NCI-H2227 treated with DMSO at 0.1 percent for 48 hours (cell line): Measurements from ENCODE around the gene C3orf20.
"Not testable (repeated sequence)": the region's sequence is repeated elsewhere in the genome, so short reads cannot be mapped to it uniquely, and the experiment has no call there.

Experiments
- DNase-seq: peaks from one replicate; lab custom pipeline; 2025; lab: John Stamatoyannopoulos, UW

Gene C3orf20

DNA sequence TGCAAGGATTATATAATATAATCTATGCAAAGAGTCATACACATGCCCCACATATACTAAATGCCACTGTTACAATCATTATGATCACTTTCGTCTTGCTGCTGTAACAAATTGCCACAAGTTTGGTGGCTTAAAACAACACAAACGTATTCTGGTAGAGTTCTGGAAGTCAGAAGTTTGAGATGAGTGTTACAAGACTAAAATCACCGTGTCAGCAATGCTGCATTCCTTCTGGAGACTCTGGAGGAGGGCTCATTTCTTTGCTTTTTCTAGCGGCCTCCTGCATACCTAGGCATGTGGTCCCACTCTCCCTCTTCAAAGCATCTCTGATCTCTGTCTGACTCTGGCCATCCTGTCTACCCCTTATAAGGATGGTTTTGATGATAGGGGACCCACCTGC lies 24.7 kb upstream of the C3orf20 start:
- DNase-seq, result no peak

DNA sequence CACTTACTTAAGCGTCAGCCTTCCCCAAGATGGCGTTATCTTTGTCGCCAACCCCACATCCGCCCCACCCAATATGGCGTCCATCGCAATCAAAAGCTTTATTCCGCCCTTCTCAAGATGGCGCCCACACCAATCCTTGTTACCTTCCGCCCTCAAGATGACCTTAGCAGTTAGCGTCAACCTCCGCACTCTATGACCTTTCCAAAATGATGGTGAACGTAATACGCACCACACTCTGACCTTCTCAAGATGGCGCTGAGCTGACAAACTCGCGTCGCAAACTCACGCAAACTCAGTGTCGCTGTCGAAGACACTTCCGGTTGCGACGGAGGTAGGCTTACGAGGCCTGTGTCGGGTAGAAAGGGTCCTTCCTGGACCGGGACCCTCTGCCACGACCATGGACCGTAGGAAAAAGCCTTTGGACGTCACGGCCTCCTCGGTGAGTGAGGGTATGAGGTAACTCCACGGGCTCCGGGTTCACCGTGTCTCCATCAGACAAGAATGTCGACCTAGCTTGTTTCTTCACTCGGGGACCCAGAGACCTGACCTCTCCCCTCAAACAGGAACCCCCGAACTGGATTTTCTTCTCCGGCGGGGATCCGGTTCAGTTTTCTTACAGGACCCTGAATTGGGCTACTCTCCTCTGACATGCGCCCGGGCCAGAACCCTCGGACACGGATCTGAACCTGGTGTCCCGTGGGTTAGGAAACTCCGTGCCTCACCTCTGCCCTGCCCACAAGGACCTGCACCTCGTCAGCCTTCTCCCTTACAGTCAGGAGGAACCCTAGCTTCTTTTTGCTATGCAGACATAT lies 23.3 kb upstream of the C3orf20 start, which contains the start of gene CCDC174:
CCDC174 (plus strand) TSS at position 323 of the 812 bp plus-strand sequence; CDS start at position 398, 75 bp downstream.
- DNase-seq, result peak; percentile 94

DNA sequence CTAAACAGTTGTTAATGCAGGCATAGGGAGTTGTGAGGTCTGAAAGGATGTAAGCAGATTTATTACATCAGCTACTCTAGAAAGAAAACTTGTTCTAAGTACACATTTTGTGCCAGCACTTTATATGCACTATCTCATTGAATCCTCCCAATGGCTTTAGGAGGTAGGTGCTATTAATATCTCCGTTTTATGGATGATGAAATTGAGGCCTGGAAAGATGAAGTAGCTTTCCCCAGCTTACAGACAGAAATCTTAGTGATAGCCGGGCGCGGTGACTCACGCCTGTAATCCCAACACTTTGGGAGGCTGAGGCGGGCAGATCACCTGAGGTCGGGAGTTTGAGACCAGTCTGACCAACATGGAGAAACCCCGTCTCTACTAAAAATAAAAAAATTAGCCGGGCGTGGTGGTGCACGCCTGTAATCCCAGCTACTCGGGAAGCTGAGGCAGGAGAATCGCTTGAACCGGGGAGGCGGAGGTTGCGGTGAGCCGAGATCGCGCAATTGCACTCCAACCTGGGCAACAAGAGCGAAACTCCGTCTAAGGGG lies 22.5 kb upstream of the C3orf20 start:
- not testable (repeated sequence) for DNase-seq

DNA sequence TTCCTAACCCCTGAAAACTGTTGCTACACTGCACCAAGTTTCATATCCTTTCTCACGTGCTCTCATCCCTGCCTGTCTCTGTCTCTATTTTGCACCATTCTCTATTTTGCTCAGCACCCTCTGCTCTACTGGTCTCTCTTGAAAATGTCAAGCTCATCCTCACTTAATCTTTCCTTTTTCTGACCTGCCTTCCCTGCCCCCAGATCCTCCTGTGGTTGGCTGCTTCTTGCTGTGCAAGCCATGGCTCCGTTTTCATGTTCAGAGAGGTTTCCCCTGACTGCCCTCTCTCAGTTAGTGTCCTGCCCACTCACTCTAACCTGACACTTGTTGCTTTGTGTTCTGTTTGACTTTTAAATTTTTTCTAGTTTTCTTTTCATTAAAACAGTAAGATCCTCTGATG lies 17.4 kb upstream of the C3orf20 start:
- no peak for DNase-seq

DNA sequence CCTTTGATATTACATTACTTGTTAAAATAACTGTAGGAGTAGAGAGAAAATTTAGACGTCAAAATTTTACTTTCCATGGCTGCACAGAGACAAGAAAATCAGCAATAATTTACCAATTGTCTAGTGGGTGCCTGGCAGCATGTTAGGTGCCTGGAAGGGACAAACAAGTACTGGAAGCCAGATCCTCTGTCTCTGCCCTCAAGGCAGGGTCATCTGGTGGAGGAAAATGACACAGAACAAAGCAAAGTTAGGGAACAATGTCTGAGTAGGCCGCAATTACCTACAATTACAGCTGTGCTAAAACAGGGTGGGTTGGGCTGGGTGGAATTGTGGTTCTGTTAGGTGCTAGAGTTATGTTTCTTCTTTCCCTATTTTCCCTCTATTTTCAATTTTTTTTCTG lies 16.0 kb upstream of the C3orf20 start:
- DNase-seq, result peak; percentile 37

DNA sequence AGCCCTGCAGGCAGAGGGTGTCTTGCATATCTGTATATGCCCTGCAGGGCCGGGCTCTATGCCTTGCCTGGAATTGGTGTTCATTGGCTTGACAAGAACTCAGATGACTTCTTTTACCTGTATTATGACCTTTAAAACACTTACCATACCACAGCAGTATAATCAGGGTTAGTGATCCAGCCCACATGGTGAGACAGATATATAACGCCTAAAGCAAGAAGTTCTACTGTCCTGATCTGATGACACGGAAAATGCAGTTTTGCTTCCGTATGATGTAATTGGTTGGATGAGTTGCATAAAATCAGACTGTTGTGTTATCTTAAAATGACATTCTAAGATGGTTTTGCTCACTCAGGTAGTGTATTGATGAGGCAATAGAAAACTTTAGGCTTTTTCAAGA lies 14.0 kb upstream of the C3orf20 start:
- no peak for DNase-seq

DNA sequence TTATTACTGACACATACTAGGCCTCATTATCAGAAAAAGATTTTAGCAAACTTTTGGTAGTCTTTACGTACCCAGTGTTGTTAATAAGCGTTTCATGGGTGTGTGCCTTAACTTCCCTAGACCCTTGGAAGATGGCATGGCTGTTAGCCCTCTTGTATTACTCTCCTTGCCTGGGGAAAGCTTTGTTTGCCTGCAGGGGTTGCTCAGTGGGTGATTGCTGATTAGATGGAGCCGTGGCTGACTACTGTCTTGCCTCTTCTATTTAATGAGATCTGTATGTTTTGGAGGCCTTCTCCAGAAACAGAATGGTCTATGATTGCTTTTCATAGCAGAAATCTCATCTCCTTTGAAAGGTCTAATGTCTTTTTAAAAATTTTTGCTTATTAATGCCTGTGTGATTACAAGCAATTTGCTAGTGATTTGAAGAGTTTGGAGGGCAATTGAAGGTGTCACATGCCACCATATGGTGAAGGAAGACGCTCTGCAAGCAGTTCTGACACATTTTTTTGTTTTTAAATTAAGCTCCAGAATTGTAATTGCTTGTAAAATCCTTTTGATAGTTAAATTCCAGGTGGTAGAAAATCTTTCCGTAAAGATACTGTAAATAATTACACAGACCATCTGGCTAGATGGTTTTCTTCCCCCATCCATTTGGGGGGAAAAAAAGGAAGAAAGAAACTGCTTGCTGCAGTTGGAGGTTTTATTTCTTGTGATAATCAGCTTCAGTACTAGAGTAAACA lies 11.4 kb upstream of the C3orf20 start:
- DNase-seq, result peak; percentile 22

DNA sequence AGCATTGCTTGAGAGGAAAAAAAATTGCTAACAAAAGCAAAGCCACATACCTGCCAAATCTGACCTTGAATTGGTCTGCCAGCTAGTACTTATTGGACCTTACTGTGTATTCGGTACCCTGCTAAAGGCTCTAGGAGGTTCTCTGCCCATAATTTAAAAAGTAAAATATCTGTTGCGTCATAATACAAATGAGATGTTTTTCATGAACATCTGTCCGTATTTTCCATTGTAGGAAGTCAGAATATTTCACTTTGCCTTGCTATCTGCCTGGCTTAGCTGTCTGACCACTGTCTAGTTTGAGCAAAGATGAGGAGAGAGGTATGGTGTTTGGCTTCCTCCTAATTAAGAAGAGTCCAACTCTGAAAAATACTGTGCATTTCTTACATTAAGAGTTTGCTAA lies 10.8 kb upstream of the C3orf20 start:
- DNase-seq, result no peak

DNA sequence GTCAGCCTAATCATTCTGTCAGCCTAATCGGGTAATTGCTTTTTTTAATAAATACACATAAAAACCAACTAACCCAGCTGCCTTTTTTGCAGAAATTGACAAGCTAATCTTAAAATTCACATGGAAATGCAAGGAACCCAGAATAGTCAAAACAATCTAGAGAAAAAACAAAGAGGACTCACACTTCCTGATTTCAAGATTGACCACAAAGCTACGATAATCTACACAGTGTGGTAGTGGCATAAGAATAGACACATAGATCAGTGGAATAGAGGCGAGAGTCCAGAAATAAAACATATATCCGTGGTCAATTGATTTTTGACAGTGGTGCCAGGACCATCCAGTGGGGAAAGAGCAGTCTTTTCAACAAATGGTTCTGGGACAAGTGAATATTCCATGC lies 2.4 kb upstream of the C3orf20 start:
- DNase-seq, result no peak

DNA sequence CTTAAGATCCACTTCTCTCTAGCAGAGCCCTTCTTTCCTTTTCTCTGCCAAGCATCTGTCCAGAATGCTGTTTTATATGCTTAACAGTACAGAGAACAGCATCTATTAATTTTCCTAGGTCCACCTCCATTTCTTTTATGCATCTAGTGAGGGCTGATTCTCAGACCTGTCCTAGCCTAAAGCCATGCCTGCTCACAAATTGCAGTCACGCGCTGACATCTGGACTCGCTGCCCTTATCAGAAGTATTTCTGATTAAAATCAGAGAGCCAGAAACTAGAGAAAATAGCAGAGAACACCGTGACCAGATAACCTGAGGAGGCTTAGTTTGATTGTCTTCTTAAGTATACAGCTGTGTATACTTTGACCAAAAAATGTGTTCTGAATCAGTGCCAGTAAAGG lies 1.9 kb downstream of the C3orf20 start:
- DNase-seq, result no peak

DNA sequence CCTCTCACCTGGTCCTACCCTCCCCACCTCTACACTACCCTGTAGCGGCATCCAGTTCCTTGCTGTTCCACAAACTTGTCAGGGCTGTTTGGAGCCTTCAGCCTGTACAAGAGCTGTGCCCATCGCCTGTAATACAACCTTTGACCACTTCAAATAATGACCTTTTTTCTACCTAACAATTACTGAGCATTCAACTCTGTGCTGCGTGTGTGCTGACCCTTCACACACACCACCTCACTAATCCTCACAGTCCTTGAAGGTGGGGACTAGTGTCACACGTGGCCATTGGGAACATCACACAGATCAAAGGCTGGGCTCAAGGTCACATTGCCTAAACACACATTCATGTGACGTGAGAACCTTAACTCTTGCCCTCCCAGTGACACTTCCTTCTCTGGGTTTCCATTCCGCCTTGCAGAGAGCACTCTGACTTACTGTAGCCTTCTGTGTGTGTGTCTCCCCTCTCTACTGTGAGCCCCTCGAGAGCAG lies 3.1 kb downstream of the C3orf20 start:
- DNase-seq, result no peak

DNA sequence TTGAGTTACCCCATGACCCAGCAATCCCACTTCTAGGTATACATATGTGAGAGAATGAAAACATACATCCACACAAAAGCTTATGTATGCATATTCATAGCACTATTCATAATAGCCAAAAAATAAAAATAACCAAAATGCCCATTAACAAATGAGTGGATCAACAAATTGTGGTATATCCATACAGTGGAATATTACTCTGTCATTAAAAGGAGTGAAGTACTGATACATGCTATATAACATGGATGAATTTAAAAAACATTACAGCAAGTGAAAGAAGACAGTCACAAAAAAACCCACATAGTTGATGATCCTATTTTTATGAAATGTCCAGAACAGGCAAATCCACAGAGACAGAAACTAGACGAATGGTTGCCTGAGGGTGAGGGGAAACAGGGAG lies 5.2 kb downstream of the C3orf20 start:
- DNase-seq, result no peak

DNA sequence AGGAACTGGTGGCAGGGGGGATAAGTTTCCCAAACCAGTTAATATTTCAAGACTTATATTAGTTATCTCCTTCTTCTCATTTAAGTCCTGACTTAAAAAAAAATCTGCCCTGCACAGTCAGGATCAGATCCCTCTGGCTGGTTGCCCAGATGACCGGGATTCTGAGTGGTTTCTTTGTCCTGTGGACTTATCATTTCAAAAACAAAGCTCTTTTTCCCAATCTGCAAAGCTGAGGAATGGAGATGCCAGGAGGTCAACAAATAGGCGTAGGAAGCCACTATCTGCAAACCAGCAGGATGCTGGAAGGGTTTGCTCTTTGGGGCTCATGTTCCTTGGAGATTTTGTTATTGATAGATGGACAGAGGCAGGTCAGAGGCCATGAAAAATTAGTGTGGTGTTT lies 5.8 kb downstream of the C3orf20 start:
- DNase-seq, result no peak

DNA sequence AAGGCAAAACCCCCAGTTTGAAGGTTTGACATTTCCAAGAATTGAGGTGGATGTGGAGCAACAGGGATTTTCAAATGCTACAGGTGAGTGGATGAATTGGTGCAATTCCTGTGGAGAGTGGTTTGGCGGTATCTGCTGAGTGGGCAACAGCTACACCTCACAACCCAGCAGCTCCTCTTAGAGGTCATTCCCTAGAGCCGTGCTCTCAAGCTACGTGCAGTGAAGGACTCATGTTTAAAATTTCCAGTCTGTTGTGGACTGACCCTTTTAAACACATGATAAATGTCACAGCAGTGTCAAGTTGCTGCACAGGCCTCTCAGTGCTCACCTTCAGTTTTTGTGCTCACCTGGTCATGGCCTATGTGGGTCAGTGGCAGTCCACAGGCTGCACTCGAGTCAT lies 9.5 kb downstream of the C3orf20 start:
- DNase-seq, result no peak

DNA sequence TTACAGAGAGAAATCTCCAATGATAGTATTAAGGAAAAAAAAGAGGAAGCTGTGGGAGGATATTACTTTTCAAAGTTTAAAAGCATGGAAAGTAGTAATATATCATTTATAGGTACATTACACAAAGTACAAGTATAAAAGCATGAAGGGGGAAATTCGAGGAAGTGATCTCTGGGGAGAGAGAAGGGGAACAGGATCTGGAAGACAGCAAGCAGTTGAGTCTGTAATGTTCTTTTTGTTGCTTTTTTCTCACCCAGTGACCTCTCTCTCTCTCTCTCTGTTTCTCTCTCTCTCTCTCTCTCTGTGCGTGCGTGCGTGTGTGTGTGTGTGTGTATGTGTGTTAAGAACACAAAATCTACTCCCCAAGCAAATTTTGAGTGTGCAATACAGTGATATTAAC lies 10.2 kb downstream of the C3orf20 start:
- DNase-seq, result no peak

DNA sequence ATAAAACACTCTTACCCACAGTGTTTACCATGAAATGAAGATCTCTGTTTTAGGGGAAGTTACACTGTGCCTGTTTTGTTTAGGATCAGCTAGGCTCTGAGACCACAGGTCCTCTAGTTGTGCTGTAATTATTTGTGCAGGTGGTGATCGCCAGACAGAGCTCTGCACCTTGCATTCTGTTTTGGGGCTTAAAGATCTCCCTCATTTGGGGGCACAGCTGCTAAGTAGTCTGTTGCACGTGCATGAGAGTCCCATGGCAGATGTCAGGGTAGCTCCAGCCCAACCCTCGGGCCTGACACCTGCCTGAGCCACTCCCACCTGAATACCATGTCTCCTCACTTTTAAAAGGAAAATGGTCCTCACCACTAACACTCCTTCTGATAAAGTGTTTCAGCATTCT lies 12.4 kb downstream of the C3orf20 start:
- no peak for DNase-seq

DNA sequence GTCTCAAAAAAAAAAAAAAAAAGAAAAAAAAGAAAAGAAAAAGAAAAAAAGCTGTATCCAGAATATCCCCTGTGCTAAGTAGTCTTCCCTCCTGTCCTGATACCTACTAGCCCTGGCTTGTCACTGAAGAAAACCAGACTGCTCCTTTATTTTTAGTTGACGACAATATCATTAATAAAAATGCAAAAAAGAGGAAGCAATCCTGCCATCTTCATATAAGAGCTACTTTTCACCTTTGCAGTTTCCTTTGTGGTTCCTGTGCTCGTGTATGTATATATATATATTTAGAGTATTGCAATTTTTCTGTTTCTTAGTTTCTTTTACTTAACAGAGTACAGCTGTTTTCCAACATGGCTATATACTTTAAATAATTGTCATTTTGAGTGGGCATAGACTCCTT lies 13.6 kb downstream of the C3orf20 start:
- no peak for DNase-seq

DNA sequence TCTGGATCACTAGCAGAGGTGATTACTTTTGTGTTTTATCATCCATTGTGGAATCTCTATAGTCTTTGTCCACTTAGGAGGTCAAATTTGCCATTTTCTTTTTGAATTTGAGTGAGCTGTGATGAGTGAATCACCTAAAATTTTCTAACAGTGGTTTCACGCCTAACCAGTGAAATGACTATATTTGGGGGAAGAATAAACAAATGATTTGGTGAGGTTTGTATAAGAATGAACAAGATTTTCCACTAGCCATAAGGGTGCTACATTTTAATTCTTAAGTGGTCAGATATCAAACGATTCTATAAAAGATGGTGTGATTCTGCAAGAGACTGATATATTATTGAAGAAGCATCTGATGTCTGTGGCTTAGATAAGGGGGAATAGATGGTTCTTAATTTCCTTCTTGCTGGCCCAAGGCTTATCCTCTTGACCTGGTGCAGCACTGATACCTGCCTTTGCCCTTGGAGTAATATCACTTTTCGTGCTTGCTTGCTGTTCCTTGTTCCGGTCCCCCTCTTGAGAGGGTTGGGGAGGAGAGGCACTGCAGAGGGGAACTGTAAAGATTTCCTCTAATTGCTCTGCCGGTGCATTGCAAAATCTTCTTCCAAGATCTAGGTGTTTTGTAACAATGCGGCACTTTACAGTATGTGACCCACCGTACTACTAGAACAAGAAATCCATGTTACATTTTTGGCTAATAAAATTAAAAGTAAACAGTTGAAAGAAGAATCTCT lies 14.5 kb downstream of the C3orf20 start:
- no peak for DNase-seq

DNA sequence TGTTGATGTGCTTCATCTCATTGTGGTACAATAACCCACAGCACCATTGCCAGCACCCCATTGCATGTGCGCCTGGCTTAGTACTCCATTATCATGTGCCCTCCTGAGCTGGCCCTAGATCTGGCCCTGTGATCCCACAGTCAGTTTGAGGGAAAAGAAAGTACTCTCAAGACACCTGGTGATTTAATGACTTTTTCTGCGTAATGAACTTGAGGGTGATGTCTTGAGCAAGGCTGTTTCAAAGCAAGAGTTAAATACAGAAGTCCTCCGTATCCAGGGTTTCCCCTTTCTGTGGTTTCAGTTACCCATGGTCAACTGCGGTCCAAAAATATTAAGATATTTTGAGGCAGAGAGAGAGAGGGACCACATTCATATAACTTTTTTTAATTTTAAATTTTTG lies 16.3 kb downstream of the C3orf20 start:
- DNase-seq, result no peak

DNA sequence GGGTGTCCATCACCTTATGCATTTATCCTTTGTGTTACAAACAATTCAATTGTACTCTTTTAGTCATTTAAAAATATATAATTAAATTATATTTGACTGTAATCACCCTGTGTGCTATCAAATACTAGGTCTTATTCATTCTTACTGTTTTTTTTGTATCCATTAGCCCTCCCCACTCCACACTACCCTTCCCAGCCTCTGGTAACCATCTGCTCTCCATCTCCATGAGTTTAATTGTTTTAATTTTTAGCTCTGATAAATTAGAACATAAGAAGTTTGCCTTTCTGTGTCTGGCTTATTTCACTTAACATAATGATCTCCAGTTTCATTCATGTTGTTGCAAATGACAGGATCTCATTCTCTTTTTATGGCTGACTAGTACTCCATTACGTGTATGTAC lies 16.8 kb downstream of the C3orf20 start:
- DNase-seq, result no peak

DNA sequence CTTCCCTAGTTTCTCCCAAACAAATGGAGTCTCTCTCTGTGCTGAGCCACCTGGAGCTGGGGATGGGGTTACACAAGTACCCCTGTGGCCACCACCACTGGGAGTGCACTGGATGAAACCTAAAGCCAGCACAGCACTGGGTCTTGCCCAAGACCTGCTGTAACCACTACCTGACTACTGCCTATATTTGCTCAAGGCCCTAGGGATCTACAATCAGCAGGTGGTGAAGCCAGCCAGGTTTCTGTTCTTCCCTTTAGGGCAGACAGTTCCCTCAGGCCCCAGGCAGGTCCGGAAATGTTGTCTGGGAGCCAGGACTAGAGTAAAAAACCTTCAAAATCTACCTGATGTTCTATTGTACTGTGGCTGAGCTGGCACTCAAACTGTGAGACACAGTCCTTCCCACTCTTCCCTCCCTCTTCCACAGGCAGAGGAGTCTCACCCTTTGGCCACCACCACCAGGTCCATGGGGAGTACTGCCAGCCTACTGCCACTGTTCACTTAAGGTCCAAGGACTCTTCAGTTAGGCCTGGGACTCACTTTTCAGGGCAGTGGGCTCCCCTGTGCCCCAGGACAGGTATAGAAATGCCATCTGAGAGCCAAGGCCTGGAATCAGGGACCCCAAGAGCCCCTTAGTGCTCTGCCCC lies 23.8 kb downstream of the C3orf20 start:
- DNase-seq, result no peak

DNA sequence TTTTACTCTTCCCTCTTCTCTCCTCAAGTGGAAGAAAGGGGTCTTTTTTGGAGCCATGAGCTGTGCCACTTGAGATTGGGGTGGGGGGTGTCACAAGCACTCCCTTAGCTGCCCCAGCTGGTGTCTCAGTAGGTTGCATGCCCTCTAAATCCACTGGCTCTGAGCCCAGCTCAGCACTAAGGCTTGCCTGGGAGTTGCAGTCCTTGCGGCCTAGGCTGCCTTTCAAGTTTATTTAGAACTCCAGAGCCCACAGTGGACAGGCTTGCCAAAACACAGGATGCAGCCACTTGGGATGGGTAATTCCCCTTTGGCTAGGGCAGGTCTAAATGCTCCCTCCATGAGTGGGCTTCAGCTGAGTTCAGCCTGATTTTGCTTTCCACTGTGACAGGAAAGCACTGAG lies 24.7 kb downstream of the C3orf20 start:
- no peak for DNase-seq
